HUES6 (cell line): ENCODE measurements around the gene SPATA13.
"Not testable (repeated sequence)": the region's sequence is repeated elsewhere in the genome, so short reads cannot be mapped to it uniquely, and the experiment has no call there.

Experiments
- H3K27ac ChIP-seq: 2 replicates; pipeline ENCODE4 v1.7.0; 2013; ENCODE audit warnings: low read depth, mild to moderate bottlenecking, low read length, inconsistent platforms
- H3K27me3 ChIP-seq: 2 replicates; pipeline ENCODE4 v1.6.1; 2013; ENCODE audit warnings: low read length; ENCODE audit not compliant: control insufficient read depth, insufficient read depth
- H3K36me3 ChIP-seq: 2 replicates; pipeline ENCODE4 v1.6.1; 2013; ENCODE audit warnings: low read length; ENCODE audit not compliant: control insufficient read depth, insufficient read depth
- H3K4me1 ChIP-seq: 2 replicates; pipeline ENCODE4 v1.6.1; 2013; ENCODE audit warnings: low read length; ENCODE audit not compliant: control insufficient read depth, insufficient read depth
- H3K4me3 ChIP-seq: 2 replicates; pipeline ENCODE4 v1.5.1; 2013; ENCODE audit warnings: low read depth, low read length
- H3K9ac ChIP-seq: one replicate; pipeline ENCODE4 v1.6.1; 2013; ENCODE audit warnings: mild to moderate bottlenecking, low read length
- H3K9me3 ChIP-seq: 2 replicates; pipeline ENCODE4 v1.6.1; 2013; ENCODE audit warnings: low read depth, low read length; ENCODE audit not compliant: control insufficient read depth, insufficient read depth

The SPATA13 gene

GRCh38 chr13:24348385-24348784 is 187.9 kb downstream of the SPATA13 start:
- Histone ChIP-seq H3K4me3 (no peak overlapping the region), H3K27me3 (no peaks in the 10 kb centered on the region)

GRCh38 chr13:24348797-24349515 is 188.4 kb downstream of the SPATA13 start:
- Histone ChIP-seq H3K9ac (no peak overlapping the region), H3K36me3 (no peaks in the 10 kb centered on the region), H3K27me3 (no peaks in the 10 kb centered on the region), H3K4me1 (no peaks in the 10 kb centered on the region), H3K9me3 (no peaks in the 10 kb centered on the region), H3K4me3 (no peak overlapping the region), H3K27ac (no peak overlapping the region)

More at GRCh38 chr13:24348385-24348784, 187.9 kb downstream of the SPATA13 start:
- Histone ChIP-seq H3K4me1 (no peaks in the 10 kb centered on the region), H3K9me3 (no peaks in the 10 kb centered on the region), H3K36me3 (no peaks in the 10 kb centered on the region), H3K27ac (no peak overlapping the region), H3K9ac (no peak overlapping the region)

GRCh38 chr13:24349778-24350664 is 189.5 kb downstream of the SPATA13 start:
- not testable (repeated sequence) for H3K27me3 ChIP-seq, H3K9ac ChIP-seq, H3K9me3 ChIP-seq, H3K36me3 ChIP-seq, H3K4me3 ChIP-seq, H3K4me1 ChIP-seq, H3K27ac ChIP-seq

GRCh38 chr13:24351423-24351822 is 190.9 kb downstream of the SPATA13 start:
- Histone ChIP-seq H3K4me1 (no peaks in the 10 kb centered on the region), H3K4me3 (no peak overlapping the region), H3K9me3 (peaks cover 5% of the 10 kb centered on the region; the same call in 1 of the 2 replicates), H3K27me3 (no peaks in the 10 kb centered on the region), H3K36me3 (no peaks in the 10 kb centered on the region), H3K27ac (no peak overlapping the region), H3K9ac (no peak overlapping the region)

GRCh38 chr13:24353736-24354135 is 193.2 kb downstream of the SPATA13 start:
- Histone ChIP-seq H3K9me3 (peaks cover 11% of the 10 kb centered on the region; the same call in 1 of the 2 replicates), H3K4me1 (no peaks in the 10 kb centered on the region), H3K4me3 (no peak overlapping the region), H3K36me3 (no peaks in the 10 kb centered on the region), H3K27ac (no peak overlapping the region), H3K27me3 (no peaks in the 10 kb centered on the region), H3K9ac (no peak overlapping the region)

- Histone ChIP-seq H3K9me3 (peaks cover 11% of the 10 kb centered on the region; the same call in 1 of the 2 replicates), H3K9ac (no peak overlapping the region), H3K4me1 (no peaks in the 10 kb centered on the region), H3K4me3 (no peak overlapping the region), H3K36me3 (no peaks in the 10 kb centered on the region), H3K27ac (no peak overlapping the region), H3K27me3 (no peaks in the 10 kb centered on the region)
These were observed 194.6 kb downstream of the SPATA13 start for GRCh38 chr13:24355103-24355502.

GRCh38 chr13:24356270-24356669 is 195.8 kb downstream of the SPATA13 start:
- Histone ChIP-seq H3K9me3 (peaks cover 11% of the 10 kb centered on the region; the same call in 1 of the 2 replicates), H3K27me3 (no peaks in the 10 kb centered on the region), H3K9ac (no peak overlapping the region), H3K36me3 (no peaks in the 10 kb centered on the region), H3K4me1 (no peaks in the 10 kb centered on the region), H3K4me3 (no peak overlapping the region), H3K27ac (no peak overlapping the region)
